ENCODE data around the gene DAPK1.
A peak's percentile ranks its signal among the peaks of the same experiment; 100 is the strongest.

DAPK1 gene

GRCh38 chr9:87497604-87498045 lies at the start of gene DAPK1:
Gene DAPK1, plus strand, starts transcription at chr9:87497867. Its CDS starts 1,211 bp downstream, at chr9:87499078.
- no peak for DNase-seq

- DNase-seq, result no peak
Observed at GRCh38 chr9:87451149-87451548, 46.5 kb upstream of the DAPK1 start.

GRCh38 chr9:87455407-87455806 lies 42.3 kb upstream of the DAPK1 start:
- no peak for DNase-seq

GRCh38 chr9:87461256-87461655 lies 36.4 kb upstream of the DAPK1 start:
- DNase-seq, result no peak

- DNase-seq, result no peak
Observed at GRCh38 chr9:87464110-87464991, 33.3 kb upstream of the DAPK1 start.

GRCh38 chr9:87464992-87465378 lies 32.7 kb upstream of the DAPK1 start:
- no peak for DNase-seq

- no peak for DNase-seq
Observed at GRCh38 chr9:87465816-87466215, 31.9 kb upstream of the DAPK1 start.

GRCh38 chr9:87467187-87467586 lies 30.5 kb upstream of the DAPK1 start:
- DNase-seq, result no peak

GRCh38 chr9:87469793-87470465 lies 27.7 kb upstream of the DAPK1 start:
- DNase-seq, result no peak

- DNase-seq, result no peak
Observed at GRCh38 chr9:87471746-87472145, 25.9 kb upstream of the DAPK1 start.

GRCh38 chr9:87475463-87475862 lies 22.2 kb upstream of the DAPK1 start:
- DNase-seq, result no peak

GRCh38 chr9:87478226-87478992 lies 19.3 kb upstream of the DAPK1 start:
- DNase-seq, result no peak

GRCh38 chr9:87479801-87480201 lies 17.9 kb upstream of the DAPK1 start:
- DNase-seq, result peak; percentile 31

- DNase-seq, result no peak
Observed at GRCh38 chr9:87481890-87482855, 15.5 kb upstream of the DAPK1 start.

- no peak for DNase-seq
Observed at GRCh38 chr9:87490225-87490624, 7.4 kb upstream of the DAPK1 start.

- no peak for DNase-seq
Observed at GRCh38 chr9:87490907-87491306, 6.8 kb upstream of the DAPK1 start.

- DNase-seq, result no peak
Observed at GRCh38 chr9:87491523-87491922, 6.1 kb upstream of the DAPK1 start.

- DNase-seq, result no peak
Observed at GRCh38 chr9:87492642-87493041, 5.0 kb upstream of the DAPK1 start.

GRCh38 chr9:87494970-87495471 lies 2.6 kb upstream of the DAPK1 start:
- no peak for DNase-seq

GRCh38 chr9:87497080-87497603 lies 525 bp upstream of the DAPK1 start:
- no peak for DNase-seq

GRCh38 chr9:87498046-87498810 lies 561 bp downstream of the DAPK1 start:
- no peak for DNase-seq
